ENCODE results near the gene ACKR3.

- TF ChIP-seq CTCF (conservative IDR thresholded peaks at IDR 0.05; ENCODE audit: low read length) (no peak), EZH2phosphoT487 (IDR thresholded peaks at IDR 0.05; ENCODE audit: borderline replicate concordance) (no peak)
Measured at GRCh38 chr2:236600892-236601291, 31.3 kb downstream of the ACKR3 start.
